Esophagus mucosa (tissue), 1 donor: ENCODE measurements around the gene ESPN. TPM values are rescaled to one million over a fixed set of nuclear protein-coding genes. Genes with fewer than 3 reads are reported as not detected.
"Not testable (repeated sequence)": the region's sequence is repeated elsewhere in the genome, so short reads cannot be mapped to it uniquely, and the experiment has no call there.

ENCODE experiments used
- ATAC-seq: fragments of 200-7000 bp; cut with Tn5 transposase; one replicate; pipeline ENCODE4 v1.9.1; 2020
- total RNA-seq: library from RNA; stranded (reverse); gene quantifications from one replicate; pipeline ENCODE4 v1.2.4, GENCODE V29; 2023
- donor health status: DM: yes; HTN: yes; CAD: no.

ESPN gene
- total RNA-seq, 1 donor from 2014 or later: 33.4 TPM

- peak; percentile 57 for ATAC-seq
These were observed 3.1 kb downstream of the ESPN start for GRCh38 chr1:6427441-6428390.

GRCh38 chr1:6428453-6428852, 3.9 kb downstream of the ESPN start:
- not testable (repeated sequence) for ATAC-seq

GRCh38 chr1:6429660-6430411, 5.3 kb downstream of the ESPN start:
- not testable (repeated sequence) for ATAC-seq

- ATAC-seq: not testable (repeated sequence)
These were observed 7.3 kb downstream of the ESPN start for GRCh38 chr1:6431645-6432579.

GRCh38 chr1:6434186-6434585, 9.6 kb downstream of the ESPN start:
- no peak for ATAC-seq

GRCh38 chr1:6435129-6435528, 10.6 kb downstream of the ESPN start:
- no peak for ATAC-seq

- ATAC-seq: no peak
These were observed 11.0 kb downstream of the ESPN start for GRCh38 chr1:6435547-6435946.

GRCh38 chr1:6436277-6436676, 11.7 kb downstream of the ESPN start:
- ATAC-seq: not testable (repeated sequence)

- ATAC-seq: not testable (repeated sequence)
These were observed 12.6 kb downstream of the ESPN start for GRCh38 chr1:6437012-6437700.

- peak; percentile 54 for ATAC-seq
These were observed 13.5 kb downstream of the ESPN start for GRCh38 chr1:6438047-6438525.

- ATAC-seq: peak; percentile 77
These were observed 15.9 kb downstream of the ESPN start for GRCh38 chr1:6440198-6441126.

GRCh38 chr1:6441586-6441985, 17.0 kb downstream of the ESPN start:
- no peak for ATAC-seq

GRCh38 chr1:6443339-6444115, 19.0 kb downstream of the ESPN start:
- no peak for ATAC-seq

- ATAC-seq: no peak
These were observed 19.8 kb downstream of the ESPN start for GRCh38 chr1:6444377-6444776.

- peak; percentile 12 for ATAC-seq
These were observed 20.6 kb downstream of the ESPN start for GRCh38 chr1:6445062-6445763.

GRCh38 chr1:6445929-6446328, 21.4 kb downstream of the ESPN start:
- not testable (repeated sequence) for ATAC-seq

- no peak for ATAC-seq
These were observed 22.1 kb downstream of the ESPN start for GRCh38 chr1:6446665-6447015.

- ATAC-seq: no peak
These were observed 22.6 kb downstream of the ESPN start for GRCh38 chr1:6447016-6447817.
